Prostate gland (tissue), 2 donors: ENCODE results near the gene SMURF2.
"Not testable (repeated sequence)": the region's sequence is repeated elsewhere in the genome, so short reads cannot be mapped to it uniquely, and the experiment has no call there.

Experiments
- POLR2A ChIP-seq: fragments of 450-650 bp; IDR thresholded peaks from one replicate; pipeline ENCODE4 v1.6.1; 2016; ENCODE audit warnings: antibody characterized with exemption, mild to moderate bottlenecking
- POLR2AphosphoS5 ChIP-seq: sonication (generic); formaldehyde crosslinking; IDR thresholded peaks from one replicate; pipeline ENCODE4 v1.6.1; 2017; ENCODE audit warnings: antibody characterized with exemption
- TF ChIP-seq, protein P1 (sequence below), 4 experiments: fragments of 200-600 bp in 2 of 4; fragments of 450-650 bp in 2 of 4; sonication (generic) in 2 of 4; IDR thresholded peaks; 1 replicate in 3 of 4; 2 replicates in 1 of 4; pipeline ENCODE4 v1.5.1; 2016 to 2019; ENCODE audit warnings: antibody characterized with exemption in 4 of 4, mild to moderate bottlenecking in 2 of 4, moderate library complexity in 2 of 4

DNA sequence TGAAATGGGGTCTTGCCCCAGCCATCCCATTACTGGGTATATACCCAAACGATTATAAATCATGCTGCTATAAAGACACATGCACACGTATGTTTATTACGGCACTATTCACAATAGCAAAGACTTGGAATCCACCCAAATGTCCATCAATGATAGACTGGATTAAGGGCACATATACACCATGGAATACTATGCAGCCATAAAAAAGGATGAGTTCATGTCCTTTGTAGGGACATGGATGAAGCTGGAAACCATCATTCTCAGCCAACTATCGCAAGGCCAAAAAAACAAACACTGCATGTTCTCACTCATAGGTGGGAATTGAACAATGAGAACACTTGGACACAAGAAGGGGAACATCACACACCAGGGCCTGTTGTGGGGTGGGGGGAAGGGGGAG lies 85.1 kb downstream of the SMURF2 start:
- TF ChIP-seq, protein P1, sequence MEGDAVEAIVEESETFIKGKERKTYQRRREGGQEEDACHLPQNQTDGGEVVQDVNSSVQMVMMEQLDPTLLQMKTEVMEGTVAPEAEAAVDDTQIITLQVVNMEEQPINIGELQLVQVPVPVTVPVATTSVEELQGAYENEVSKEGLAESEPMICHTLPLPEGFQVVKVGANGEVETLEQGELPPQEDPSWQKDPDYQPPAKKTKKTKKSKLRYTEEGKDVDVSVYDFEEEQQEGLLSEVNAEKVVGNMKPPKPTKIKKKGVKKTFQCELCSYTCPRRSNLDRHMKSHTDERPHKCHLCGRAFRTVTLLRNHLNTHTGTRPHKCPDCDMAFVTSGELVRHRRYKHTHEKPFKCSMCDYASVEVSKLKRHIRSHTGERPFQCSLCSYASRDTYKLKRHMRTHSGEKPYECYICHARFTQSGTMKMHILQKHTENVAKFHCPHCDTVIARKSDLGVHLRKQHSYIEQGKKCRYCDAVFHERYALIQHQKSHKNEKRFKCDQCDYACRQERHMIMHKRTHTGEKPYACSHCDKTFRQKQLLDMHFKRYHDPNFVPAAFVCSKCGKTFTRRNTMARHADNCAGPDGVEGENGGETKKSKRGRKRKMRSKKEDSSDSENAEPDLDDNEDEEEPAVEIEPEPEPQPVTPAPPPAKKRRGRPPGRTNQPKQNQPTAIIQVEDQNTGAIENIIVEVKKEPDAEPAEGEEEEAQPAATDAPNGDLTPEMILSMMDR (IDR thresholded peaks at IDR 0.05) = not testable (repeated sequence)
- not testable (repeated sequence) for TF ChIP-seq POLR2A, POLR2AphosphoS5
